Endodermal cell (in vitro differentiated cells): ENCODE results near the gene ABCG1. TPM values are rescaled to one million over a fixed set of nuclear protein-coding genes. Genes with fewer than 3 reads are reported as not detected.

ENCODE experiments used
- DNase-seq: peaks from one replicate; pipeline ENCODE4 v3.0.0-alpha.2; 2017
- H3K27ac ChIP-seq: 2 replicates; pipeline ENCODE4 v1.5.1; 2013; ENCODE audit warnings: mild to moderate bottlenecking, low read depth, low read length, moderate library complexity
- H3K27me3 ChIP-seq: 2 replicates; pipeline ENCODE4 v1.6.1; 2013; ENCODE audit warnings: mild to moderate bottlenecking, low read length, moderate library complexity; ENCODE audit not compliant: insufficient read depth, control insufficient read depth, poor library complexity, severe bottlenecking
- H3K36me3 ChIP-seq: 2 replicates; pipeline ENCODE4 v1.7.0; 2013; ENCODE audit warnings: mild to moderate bottlenecking, low read length, moderate library complexity; ENCODE audit not compliant: control insufficient read depth, insufficient read depth
- H3K4me1 ChIP-seq: one replicate; pipeline ENCODE4 v1.7.0; 2013; ENCODE audit warnings: low read length; ENCODE audit not compliant: control insufficient read depth, insufficient read depth
- H3K4me3 ChIP-seq: 2 replicates; pipeline ENCODE4 v1.5.1; 2013; ENCODE audit warnings: mild to moderate bottlenecking, low read length, moderate library complexity
- H3K9ac ChIP-seq: 2 replicates; pipeline ENCODE4 v1.6.1; 2013; ENCODE audit warnings: mild to moderate bottlenecking, low read length, moderate library complexity; ENCODE audit not compliant: poor library complexity, severe bottlenecking; ENCODE audit errors: extremely low read depth
- H3K9me3 ChIP-seq: 2 replicates; pipeline ENCODE4 v1.6.1; 2013; ENCODE audit warnings: mild to moderate bottlenecking, low read length, moderate library complexity; ENCODE audit not compliant: control insufficient read depth
- H3K27ac Mint-ChIP-seq: 2 replicates; pipeline ENCODE4 v1.8.0; 2020; ENCODE audit warnings: mixed read lengths
- H3K27me3 Mint-ChIP-seq: 2 replicates; pipeline ENCODE4 v1.8.0; 2021; ENCODE audit warnings: mild to moderate bottlenecking, mixed read lengths; ENCODE audit not compliant: insufficient read depth
- H3K36me3 Mint-ChIP-seq: 2 replicates; pipeline ENCODE4 v1.8.0; 2020; ENCODE audit warnings: low read depth, mixed read lengths
- H3K4me1 Mint-ChIP-seq: 2 replicates; pipeline ENCODE4 v1.8.0; 2020; ENCODE audit warnings: mixed read lengths
- H3K4me3 Mint-ChIP-seq: 2 replicates; pipeline ENCODE4 v1.8.0; 2020; ENCODE audit warnings: mild to moderate bottlenecking, moderate library complexity, mixed read lengths
- H3K9me3 Mint-ChIP-seq: 2 replicates; pipeline ENCODE4 v1.8.0; 2020; ENCODE audit warnings: mild to moderate bottlenecking, mixed read lengths
- CTCF ChIP-seq: fragments of 200-600 bp; sonication (generic); conservative IDR thresholded peaks from 2 replicates; pipeline ENCODE4 v1.5.0; 2021; ENCODE audit warnings: antibody characterized with exemption, mild to moderate bottlenecking
- WGBS, 2 experiments: methylation state at CpG; one replicate each; pipeline versions ENCODE4 v1.1.5 to v1.1.7; 2013; ENCODE audit warnings: missing lambda C conversion rate in 2 of 2, mixed read lengths in 1 of 2; ENCODE audit not compliant: insufficient coverage in 1 of 2, insufficient read length in 1 of 2; 5-methylcytosine and 5-hydroxymethylcytosine counted together
- total RNA-seq, 2 donors: library from RNA; stranded (reverse); fragmentation: NEBNext Ultra II Directional in 1 of 2; extraction: Animal tissue kit (Norgen Biotek cat#: 25700) in 1 of 2; gene quantifications; 2 replicates in 1 of 2; 3 replicates in 1 of 2; pipeline ENCODE4 v1.2.1, GENCODE V29; 2021

The ABCG1 gene
- total RNA-seq, 2 donors from 2014 or later: 1.6 to 5.4 TPM

- Mint-ChIP-seq H3K27ac (no peak overlapping the region), H3K9me3 (no peaks in the 10 kb centered on the region), H3K36me3 (no peaks in the 10 kb centered on the region), H3K4me1 (peaks cover 31% of the 10 kb centered on the region), H3K4me3 (no peak overlapping the region), H3K27me3 (peaks cover 38% of the 10 kb centered on the region)
- Histone ChIP-seq H3K36me3 (no peaks in the 10 kb centered on the region), H3K4me1 (no peaks in the 10 kb centered on the region), H3K27me3 (peaks cover 44% of the 10 kb centered on the region), H3K9me3 (no peaks in the 10 kb centered on the region), H3K27ac (no peak overlapping the region), H3K9ac (no peak overlapping the region), H3K4me3 (no peak overlapping the region)
- no peak for DNase-seq
- WGBS, 2 experiments: 94% methylated on average over 3 to 4 of the region's 4 CpGs
- TF ChIP-seq CTCF: no peak
Observed at GRCh38 chr21:42225042-42225441, 6.1 kb downstream of the ABCG1 start.

- Mint-ChIP-seq H3K4me3 (no peak overlapping the region), H3K27me3 (peaks cover 35% of the 10 kb centered on the region), H3K9me3 (no peaks in the 10 kb centered on the region), H3K36me3 (no peaks in the 10 kb centered on the region), H3K4me1 (peaks cover 26% of the 10 kb centered on the region), H3K27ac (no peak overlapping the region)
- Histone ChIP-seq H3K36me3 (no peaks in the 10 kb centered on the region), H3K4me1 (no peaks in the 10 kb centered on the region), H3K4me3 (peak overlapping the region; percentile 37), H3K9me3 (no peaks in the 10 kb centered on the region), H3K27ac (no peak overlapping the region), H3K27me3 (peaks cover 37% of the 10 kb centered on the region), H3K9ac (no peak overlapping the region)
- 89 to 94% methylated on average over 13 of the region's 13 CpGs for WGBS, 2 experiments
- no peak for TF ChIP-seq CTCF
- no peak for DNase-seq
Observed at GRCh38 chr21:42225571-42226155, 6.7 kb downstream of the ABCG1 start.

GRCh38 chr21:42226626-42227025 is 7.7 kb downstream of the ABCG1 start:
- no peak overlapping the region for H3K27ac ChIP-seq
- no peaks in the 10 kb centered on the region for H3K36me3 ChIP-seq
- H3K9ac ChIP-seq: no peak overlapping the region
- H3K36me3 Mint-ChIP-seq: no peaks in the 10 kb centered on the region
- no peak overlapping the region for H3K27ac Mint-ChIP-seq
- no peaks in the 10 kb centered on the region for H3K9me3 ChIP-seq
- H3K4me1 ChIP-seq: no peaks in the 10 kb centered on the region
- TF ChIP-seq CTCF: no peak
- H3K9me3 Mint-ChIP-seq: no peaks in the 10 kb centered on the region
- H3K4me3 Mint-ChIP-seq: no peak overlapping the region
- H3K27me3 ChIP-seq: peaks cover 28% of the 10 kb centered on the region
- peaks cover 29% of the 10 kb centered on the region for H3K27me3 Mint-ChIP-seq
- peak overlapping the region; percentile 37 for H3K4me3 ChIP-seq
- WGBS, 2 experiments: 56 to 73% methylated on average over 2 of the region's 2 CpGs
- H3K4me1 Mint-ChIP-seq: peaks cover 26% of the 10 kb centered on the region
- no peak for DNase-seq
